WTC11 (cell line): Measurements from ENCODE around the gene RAB7A.

Experiments
- CBFB ChIP-seq: sonication (generic); formaldehyde crosslinking; IDR thresholded peaks from 2 replicates; pipeline ENCODE4 v1.8.1; 2022; ENCODE audit warnings: mild to moderate bottlenecking, low read depth, missing genetic modification reagents
- CREB1 ChIP-seq: sonication (generic); formaldehyde crosslinking; IDR thresholded peaks from 2 replicates; pipeline ENCODE4 v1.8.0; 2023; ENCODE audit warnings: mild to moderate bottlenecking, missing genetic modification reagents
- ETV6 ChIP-seq: sonication (generic); formaldehyde crosslinking; IDR thresholded peaks from 2 replicates; pipeline ENCODE4 v1.8.1; 2022; ENCODE audit warnings: mild to moderate bottlenecking, missing genetic modification reagents
- FOXP1 ChIP-seq: sonication (generic); formaldehyde crosslinking; IDR thresholded peaks from 2 replicates; pipeline ENCODE4 v1.8.0; 2022; ENCODE audit warnings: missing genetic modification reagents, mild to moderate bottlenecking, moderate library complexity, borderline replicate concordance
- GABPB1 ChIP-seq: sonication (generic); formaldehyde crosslinking; IDR thresholded peaks from 2 replicates; pipeline ENCODE4 v1.8.1; 2023; ENCODE audit warnings: mild to moderate bottlenecking, missing genetic modification reagents
- NR1H2 ChIP-seq: sonication (generic); formaldehyde crosslinking; IDR thresholded peaks from 2 replicates; pipeline ENCODE4 v1.9.0; 2021; ENCODE audit warnings: mild to moderate bottlenecking, moderate library complexity, missing genetic modification reagents
- TCF7 ChIP-seq: sonication (generic); formaldehyde crosslinking; IDR thresholded peaks from 2 replicates; pipeline ENCODE4 v1.8.0; 2022; ENCODE audit warnings: mild to moderate bottlenecking, low read depth, missing genetic modification reagents, moderate library complexity
- TEAD1 ChIP-seq: sonication (generic); formaldehyde crosslinking; IDR thresholded peaks from 2 replicates; pipeline ENCODE4 v1.8.0; 2022; ENCODE audit warnings: mild to moderate bottlenecking, missing genetic modification reagents
- TF ChIP-seq, protein P1 (sequence below): sonication (generic); formaldehyde crosslinking; IDR thresholded peaks from 2 replicates; pipeline ENCODE4 v1.8.0; 2023; ENCODE audit warnings: mild to moderate bottlenecking, missing genetic modification reagents
- TF ChIP-seq, protein P2 (sequence below): fragments of 200-600 bp; IDR thresholded peaks from 2 replicates; pipeline ENCODE4 v1.8.0; 2022; ENCODE audit warnings: antibody characterized with exemption
- TF ChIP-seq, protein P3 (sequence below): sonication (generic); formaldehyde crosslinking; IDR thresholded peaks from 2 replicates; pipeline ENCODE4 v1.8.0; 2022; ENCODE audit warnings: mild to moderate bottlenecking, missing genetic modification reagents
- TF ChIP-seq, protein P4 (sequence below): sonication (generic); formaldehyde crosslinking; IDR thresholded peaks from 2 replicates; pipeline ENCODE4 v1.8.0; 2022; ENCODE audit warnings: mild to moderate bottlenecking, missing genetic modification reagents
- TF ChIP-seq, protein P5 (sequence below): sonication (generic); formaldehyde crosslinking; IDR thresholded peaks from 2 replicates; pipeline ENCODE4 v1.8.0; 2022; ENCODE audit warnings: missing genetic modification reagents

DNA sequence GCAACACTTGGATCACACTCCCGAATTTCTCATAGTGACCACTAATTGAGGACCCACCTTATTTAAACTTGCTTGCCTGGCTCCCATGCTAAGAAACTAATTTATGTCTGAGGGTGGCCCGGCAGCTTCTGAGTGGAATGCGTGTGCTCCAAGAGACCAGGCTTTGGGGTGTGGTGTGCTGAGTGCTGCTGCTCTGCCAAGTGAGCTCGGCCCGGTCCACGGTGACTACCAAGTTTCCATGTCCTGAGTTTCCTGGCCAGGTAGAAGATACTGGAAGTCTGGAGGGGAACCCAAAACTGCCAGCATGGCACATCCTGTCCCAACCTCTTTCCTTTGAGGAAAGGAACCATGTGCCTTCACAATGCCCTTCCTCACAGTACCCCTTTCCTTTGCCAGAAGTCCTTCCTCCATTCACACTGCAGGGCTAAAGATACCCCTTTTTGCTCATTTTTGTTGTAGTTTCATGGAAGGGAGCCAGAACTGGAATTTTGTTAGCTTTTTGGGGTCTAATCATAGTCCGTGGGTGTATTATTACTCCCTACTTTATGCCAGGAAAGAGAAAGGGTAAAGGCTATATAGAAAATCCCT lies 94.4 kb downstream of the RAB7A start:
- TF ChIP-seq, protein P1, sequence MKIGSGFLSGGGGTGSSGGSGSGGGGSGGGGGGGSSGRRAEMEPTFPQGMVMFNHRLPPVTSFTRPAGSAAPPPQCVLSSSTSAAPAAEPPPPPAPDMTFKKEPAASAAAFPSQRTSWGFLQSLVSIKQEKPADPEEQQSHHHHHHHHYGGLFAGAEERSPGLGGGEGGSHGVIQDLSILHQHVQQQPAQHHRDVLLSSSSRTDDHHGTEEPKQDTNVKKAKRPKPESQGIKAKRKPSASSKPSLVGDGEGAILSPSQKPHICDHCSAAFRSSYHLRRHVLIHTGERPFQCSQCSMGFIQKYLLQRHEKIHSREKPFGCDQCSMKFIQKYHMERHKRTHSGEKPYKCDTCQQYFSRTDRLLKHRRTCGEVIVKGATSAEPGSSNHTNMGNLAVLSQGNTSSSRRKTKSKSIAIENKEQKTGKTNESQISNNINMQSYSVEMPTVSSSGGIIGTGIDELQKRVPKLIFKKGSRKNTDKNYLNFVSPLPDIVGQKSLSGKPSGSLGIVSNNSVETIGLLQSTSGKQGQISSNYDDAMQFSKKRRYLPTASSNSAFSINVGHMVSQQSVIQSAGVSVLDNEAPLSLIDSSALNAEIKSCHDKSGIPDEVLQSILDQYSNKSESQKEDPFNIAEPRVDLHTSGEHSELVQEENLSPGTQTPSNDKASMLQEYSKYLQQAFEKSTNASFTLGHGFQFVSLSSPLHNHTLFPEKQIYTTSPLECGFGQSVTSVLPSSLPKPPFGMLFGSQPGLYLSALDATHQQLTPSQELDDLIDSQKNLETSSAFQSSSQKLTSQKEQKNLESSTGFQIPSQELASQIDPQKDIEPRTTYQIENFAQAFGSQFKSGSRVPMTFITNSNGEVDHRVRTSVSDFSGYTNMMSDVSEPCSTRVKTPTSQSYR (CRISPR knock-in tag), result no peak
- TF ChIP-seq FOXP1, result no peak
- TF ChIP-seq CREB1 (CRISPR knock-in tag), result no peak
- TF ChIP-seq, protein P2, sequence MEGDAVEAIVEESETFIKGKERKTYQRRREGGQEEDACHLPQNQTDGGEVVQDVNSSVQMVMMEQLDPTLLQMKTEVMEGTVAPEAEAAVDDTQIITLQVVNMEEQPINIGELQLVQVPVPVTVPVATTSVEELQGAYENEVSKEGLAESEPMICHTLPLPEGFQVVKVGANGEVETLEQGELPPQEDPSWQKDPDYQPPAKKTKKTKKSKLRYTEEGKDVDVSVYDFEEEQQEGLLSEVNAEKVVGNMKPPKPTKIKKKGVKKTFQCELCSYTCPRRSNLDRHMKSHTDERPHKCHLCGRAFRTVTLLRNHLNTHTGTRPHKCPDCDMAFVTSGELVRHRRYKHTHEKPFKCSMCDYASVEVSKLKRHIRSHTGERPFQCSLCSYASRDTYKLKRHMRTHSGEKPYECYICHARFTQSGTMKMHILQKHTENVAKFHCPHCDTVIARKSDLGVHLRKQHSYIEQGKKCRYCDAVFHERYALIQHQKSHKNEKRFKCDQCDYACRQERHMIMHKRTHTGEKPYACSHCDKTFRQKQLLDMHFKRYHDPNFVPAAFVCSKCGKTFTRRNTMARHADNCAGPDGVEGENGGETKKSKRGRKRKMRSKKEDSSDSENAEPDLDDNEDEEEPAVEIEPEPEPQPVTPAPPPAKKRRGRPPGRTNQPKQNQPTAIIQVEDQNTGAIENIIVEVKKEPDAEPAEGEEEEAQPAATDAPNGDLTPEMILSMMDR, result no peak
- TF ChIP-seq, protein P3, sequence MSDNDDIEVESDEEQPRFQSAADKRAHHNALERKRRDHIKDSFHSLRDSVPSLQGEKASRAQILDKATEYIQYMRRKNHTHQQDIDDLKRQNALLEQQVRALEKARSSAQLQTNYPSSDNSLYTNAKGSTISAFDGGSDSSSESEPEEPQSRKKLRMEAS (CRISPR knock-in tag), result no peak
- TF ChIP-seq ETV6, result no peak
- TF ChIP-seq NR1H2 (CRISPR knock-in tag), result no peak
- no peak for TF ChIP-seq GABPB1 (CRISPR knock-in tag)
- TF ChIP-seq TCF7 (CRISPR knock-in tag), result no peak
- no peak for TF ChIP-seq TEAD1 (CRISPR knock-in tag)
- no peak for TF ChIP-seq CBFB (CRISPR knock-in tag)
- TF ChIP-seq, protein P4, sequence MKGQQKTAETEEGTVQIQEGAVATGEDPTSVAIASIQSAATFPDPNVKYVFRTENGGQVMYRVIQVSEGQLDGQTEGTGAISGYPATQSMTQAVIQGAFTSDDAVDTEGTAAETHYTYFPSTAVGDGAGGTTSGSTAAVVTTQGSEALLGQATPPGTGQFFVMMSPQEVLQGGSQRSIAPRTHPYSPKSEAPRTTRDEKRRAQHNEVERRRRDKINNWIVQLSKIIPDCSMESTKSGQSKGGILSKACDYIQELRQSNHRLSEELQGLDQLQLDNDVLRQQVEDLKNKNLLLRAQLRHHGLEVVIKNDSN (CRISPR knock-in tag), result no peak
- TF ChIP-seq, protein P5, sequence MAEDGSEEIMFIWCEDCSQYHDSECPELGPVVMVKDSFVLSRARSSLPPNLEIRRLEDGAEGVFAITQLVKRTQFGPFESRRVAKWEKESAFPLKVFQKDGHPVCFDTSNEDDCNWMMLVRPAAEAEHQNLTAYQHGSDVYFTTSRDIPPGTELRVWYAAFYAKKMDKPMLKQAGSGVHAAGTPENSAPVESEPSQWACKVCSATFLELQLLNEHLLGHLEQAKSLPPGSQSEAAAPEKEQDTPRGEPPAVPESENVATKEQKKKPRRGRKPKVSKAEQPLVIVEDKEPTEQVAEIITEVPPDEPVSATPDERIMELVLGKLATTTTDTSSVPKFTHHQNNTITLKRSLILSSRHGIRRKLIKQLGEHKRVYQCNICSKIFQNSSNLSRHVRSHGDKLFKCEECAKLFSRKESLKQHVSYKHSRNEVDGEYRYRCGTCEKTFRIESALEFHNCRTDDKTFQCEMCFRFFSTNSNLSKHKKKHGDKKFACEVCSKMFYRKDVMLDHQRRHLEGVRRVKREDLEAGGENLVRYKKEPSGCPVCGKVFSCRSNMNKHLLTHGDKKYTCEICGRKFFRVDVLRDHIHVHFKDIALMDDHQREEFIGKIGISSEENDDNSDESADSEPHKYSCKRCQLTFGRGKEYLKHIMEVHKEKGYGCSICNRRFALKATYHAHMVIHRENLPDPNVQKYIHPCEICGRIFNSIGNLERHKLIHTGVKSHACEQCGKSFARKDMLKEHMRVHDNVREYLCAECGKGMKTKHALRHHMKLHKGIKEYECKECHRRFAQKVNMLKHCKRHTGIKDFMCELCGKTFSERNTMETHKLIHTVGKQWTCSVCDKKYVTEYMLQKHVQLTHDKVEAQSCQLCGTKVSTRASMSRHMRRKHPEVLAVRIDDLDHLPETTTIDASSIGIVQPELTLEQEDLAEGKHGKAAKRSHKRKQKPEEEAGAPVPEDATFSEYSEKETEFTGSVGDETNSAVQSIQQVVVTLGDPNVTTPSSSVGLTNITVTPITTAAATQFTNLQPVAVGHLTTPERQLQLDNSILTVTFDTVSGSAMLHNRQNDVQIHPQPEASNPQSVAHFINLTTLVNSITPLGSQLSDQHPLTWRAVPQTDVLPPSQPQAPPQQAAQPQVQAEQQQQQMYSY (CRISPR knock-in tag), result no peak
